GM19328 (cell line): ENCODE measurements around the gene MYOZ2.
"Not testable (repeated sequence)": the region's sequence is repeated elsewhere in the genome, so short reads cannot be mapped to it uniquely, and the experiment has no call there.

Source experiments
- ATAC-seq: cut with Tn5 transposase; IDR thresholded peaks from one replicate; pipeline ENCODE4 v1.9.1; 2021; ENCODE audit warnings: mild to moderate bottlenecking, moderate library complexity; ENCODE audit not compliant: unreplicated experiment

Gene MYOZ2

DNA sequence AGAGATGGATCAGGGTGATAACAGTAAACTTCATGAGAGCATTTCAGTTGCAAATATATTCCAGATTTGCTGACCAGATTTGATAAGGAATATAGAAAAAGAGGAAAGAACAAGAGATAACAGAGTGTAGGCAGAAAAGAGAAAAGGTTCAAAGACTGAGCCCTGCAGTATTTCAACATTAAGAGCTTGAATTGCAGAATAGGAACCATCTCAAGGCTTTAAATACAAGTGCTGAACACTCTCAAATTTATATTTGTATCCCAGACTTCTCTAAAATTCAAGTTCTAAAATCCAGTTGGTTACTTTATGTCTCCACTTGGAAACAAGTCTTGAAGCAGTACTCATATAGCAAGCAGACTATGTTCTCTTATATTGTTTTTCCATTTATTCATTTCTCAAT is 9.7 kb upstream of the MYOZ2 start:
- ATAC-seq, result no peak

- ATAC-seq, result no peak
These were observed 7.5 kb upstream of the MYOZ2 start for GRCh38 chr4:119128148-119128547.

DNA sequence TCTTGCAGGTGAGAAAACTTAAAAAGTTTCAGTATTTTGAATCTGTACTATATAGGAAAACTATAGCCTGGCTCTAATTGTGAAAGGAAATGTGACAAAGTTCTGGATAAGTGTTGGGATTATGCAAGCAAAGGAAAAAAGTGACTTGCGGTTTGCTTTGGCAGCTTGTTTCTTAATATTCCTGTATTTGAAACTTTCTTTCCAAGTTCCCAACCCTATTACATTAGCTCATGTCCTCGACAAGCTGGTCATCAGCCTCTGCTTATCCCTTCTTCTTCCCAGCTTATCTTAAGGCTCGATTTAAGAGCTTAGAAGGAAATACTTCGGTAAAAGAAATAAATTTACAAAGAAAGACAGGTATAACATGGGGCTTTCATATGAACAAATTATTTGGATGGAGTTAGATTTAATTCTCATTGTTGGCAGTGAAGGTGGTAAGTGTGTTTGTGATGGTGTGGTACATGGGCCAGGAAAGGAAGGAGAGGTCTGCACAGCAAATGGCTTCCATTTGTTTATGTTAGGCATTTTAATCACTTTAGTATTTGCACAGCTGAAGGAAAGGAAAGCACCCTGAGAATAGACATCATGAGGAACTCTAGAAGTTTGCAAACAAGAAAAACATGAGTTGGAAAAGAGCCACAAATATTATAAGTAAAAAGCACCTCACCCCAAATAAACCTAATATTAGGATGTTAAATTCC is 5.1 kb upstream of the MYOZ2 start:
- ATAC-seq, result no peak

DNA sequence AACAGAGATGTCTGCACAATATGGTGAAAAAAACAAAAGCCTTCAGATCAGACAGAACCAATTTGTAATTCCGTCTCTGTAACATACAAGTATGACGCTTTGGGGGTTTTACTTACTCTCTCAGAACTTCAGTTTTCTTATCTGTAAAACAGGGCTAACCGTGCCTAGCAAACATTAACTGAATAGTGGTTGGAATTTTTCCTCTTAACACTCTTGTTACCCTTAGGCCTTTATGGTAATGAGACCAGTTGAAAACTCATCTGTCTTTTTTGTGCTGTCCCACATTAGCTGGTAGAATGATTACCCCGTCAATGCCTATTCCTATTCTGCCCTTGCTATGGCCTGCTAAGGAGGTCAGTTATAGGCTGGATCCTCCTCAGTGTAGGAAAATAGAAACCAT is 4.5 kb upstream of the MYOZ2 start:
- ATAC-seq, result no peak

DNA sequence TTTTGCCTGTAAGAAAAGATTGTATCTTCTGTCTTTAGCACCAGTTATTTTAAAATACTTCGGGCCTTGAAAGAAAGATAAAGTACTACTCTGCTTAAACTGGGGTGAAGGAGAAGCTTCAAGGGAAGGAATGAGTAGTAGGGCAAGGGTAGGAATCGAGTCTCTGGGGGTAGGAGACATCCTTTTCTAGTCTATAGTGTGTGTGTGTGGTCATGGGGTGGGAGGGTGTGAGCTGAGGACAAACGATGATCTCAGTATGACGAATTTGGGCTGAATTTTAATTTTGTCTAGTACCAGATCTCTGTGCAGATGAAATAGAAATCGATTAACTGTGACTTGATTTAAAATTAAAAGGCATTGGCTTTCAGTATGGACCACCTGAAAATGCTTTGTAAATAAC is 3.3 kb upstream of the MYOZ2 start:
- ATAC-seq, result no peak

GRCh38 chr4:119136546-119136945 is 914 bp downstream of the MYOZ2 start:
- ATAC-seq, result no peak

DNA sequence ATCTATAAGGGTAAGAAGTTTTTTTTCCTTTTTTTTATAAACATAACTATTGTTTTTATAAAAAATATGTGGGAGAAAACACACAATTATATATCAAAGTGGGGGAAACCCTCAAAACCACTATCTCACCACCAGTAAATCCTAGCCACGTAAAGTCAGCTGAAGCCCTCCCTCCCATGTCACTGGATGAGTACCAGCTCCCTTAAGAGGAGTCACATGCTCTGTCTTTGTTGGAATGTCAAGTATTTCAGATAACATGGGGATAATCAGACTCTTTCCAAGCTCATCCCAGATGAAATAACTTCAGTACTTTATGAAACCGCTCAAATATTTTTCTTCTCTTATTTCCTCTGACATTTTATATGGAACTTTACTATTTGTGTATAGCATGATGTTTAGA is 2.4 kb downstream of the MYOZ2 start:
- no peak for ATAC-seq

- no peak for ATAC-seq
These were observed 3.7 kb downstream of the MYOZ2 start for GRCh38 chr4:119139311-119139710.

DNA sequence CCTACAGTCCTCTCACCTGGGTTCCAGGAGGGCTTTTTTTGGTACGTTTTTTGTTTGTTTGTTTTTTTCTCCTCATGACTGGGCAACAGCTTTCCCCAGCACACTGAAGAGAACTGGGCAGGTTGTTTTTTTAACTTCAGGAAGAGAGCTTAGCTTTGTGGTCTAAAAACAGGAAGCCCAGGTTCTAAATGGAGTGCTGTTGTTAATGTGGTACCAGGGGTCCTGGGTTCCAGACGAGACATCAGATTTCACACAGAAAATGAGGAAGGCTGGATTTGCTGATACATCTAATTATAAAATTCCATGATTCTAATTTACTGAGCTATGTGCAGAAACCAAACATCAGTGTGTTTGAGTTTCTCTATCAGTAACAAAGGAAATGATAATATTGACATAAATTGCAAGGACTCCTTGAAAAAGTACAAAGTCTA is 4.2 kb downstream of the MYOZ2 start:
- ATAC-seq, result no peak

DNA sequence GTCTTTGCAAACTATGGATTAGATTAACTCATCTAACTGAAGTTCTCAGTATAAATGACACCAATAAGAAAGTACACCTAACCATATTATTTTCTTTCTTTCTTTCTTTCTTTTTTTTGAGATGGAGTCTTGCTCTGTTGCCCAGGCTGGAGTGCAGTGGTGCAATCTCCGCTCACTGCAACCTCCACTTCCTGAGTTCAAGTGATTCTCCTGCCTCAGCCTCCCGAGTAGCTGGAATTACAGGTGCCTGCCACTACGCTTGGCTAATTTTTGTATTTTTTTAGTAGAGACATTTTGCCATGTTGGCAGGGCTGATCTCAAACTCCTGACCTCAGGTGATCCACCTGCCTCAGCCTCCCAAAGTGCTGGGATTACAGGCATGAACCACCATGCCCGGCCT is 5.7 kb downstream of the MYOZ2 start:
- not testable (repeated sequence) for ATAC-seq

DNA sequence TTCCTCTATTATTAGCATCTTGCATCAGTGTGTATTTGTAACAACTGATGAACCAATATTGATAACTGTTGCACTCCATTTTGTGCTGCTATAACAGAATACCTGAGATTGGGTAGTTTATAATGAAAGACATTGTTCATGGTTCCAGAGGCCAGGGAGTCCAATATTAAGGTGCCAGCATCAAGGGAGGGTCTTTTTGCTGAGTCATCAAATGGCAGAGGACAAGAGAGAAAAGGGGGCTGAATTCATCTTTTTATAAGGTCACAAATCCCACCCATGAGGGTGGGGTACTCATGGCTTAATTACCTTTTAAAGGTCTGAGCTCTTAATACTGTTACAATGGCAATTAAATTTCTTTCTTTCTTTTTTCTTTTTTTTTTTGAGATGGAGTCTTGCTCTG is 7.2 kb downstream of the MYOZ2 start:
- ATAC-seq, result no peak

- ATAC-seq, result not testable (repeated sequence)
These were observed 7.7 kb downstream of the MYOZ2 start for GRCh38 chr4:119143341-119143740.

DNA sequence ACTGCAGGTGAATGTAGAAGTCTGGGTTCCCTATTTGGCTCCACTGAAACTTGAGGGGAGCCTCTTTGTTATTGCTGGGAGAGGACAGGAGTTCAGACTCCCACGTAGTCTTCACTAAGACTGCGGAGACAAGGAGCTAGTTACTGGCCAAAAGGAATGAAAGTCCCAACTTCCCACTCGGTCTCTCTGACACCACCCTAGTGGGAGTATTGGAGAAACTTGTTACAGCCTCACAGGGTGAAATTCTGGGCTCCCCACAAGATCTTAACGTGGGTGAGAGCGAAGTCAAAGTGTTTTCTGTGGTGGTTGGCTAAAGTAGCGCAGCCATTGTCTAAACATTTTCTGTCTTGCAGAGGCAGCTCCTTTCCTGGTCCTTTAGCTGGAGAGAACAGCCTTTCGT is 13.5 kb downstream of the MYOZ2 start:
- no peak for ATAC-seq

DNA sequence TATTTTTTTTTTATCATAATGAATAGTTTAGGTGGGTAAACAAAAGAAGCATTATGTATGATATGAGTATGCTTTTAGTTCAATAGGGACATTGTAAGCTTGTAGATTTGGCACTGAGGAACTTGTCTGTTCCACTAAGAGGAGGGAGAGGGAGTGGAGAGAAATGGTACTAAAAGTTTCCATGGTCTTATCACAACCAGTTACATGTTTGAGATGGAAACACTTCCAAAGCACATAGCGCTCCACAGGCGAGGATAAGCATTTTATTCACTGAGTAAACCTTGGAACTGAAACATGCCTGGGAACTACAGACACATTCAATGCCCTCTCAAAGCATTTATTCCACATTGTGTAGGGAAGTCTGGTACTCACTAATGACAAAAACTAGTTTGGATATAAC is 15.5 kb downstream of the MYOZ2 start:
- no peak for ATAC-seq

DNA sequence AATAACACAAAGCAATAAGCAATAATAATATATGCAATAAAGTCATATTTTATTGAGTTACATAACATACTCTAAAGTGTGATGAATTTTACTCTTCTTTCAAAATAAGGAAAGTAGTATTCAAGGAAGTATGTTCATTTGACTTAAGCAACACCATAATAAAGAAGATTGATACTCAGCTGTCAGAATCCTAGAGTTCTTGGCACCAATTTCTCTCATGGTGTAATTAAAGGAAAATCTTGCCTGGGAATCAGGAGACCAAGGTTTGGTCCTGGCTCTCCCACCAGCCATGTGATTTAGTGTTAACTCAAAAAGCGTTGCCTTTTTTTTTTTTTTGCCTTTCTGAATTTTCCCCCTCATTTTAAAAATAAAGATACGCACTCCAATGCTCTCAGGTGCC is 17.1 kb downstream of the MYOZ2 start:
- no peak for ATAC-seq

- no peak for ATAC-seq
These were observed 26.5 kb downstream of the MYOZ2 start for GRCh38 chr4:119162174-119162573.

DNA sequence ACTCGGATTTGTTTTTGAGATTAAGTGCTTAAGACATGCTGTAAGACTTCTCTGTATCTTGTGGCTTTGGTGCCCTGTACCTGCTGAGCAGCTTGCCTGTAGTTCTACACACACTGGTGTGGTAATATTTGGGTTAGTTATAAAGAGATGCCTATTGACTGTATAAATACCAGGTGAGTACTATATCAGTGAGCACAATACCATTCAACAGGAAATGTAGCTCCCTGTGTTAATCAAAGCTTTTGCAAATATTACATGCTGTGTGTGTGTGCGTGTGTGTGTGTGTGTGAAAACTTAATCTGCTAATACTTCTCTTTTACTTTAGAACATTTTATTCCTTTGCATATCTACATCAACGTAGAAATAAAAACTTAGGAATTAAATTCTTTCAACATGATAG is 30.1 kb downstream of the MYOZ2 start:
- no peak for ATAC-seq

DNA sequence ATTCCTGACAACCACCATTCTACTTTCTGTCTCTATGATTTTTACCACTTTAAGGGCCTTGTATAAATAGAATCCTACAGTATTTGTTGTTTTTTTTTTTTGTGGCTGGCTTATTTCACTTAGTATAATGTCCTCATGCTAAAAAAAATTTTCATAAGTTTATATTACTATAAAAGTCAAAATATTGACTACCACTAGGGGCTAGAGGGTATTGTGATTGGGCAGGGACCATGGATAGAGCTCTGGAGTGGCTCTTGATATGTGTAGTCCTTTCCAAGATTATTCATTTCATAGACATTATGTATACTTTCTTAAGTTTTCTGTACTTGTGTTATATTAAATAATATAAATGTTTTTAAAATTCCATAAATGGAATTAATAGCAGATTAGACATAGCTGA is 34.6 kb downstream of the MYOZ2 start:
- no peak for ATAC-seq

GRCh38 chr4:119172223-119172622 is 36.6 kb downstream of the MYOZ2 start:
- no peak for ATAC-seq

- not testable (repeated sequence) for ATAC-seq
These were observed 38.2 kb downstream of the MYOZ2 start for GRCh38 chr4:119173729-119174361.

DNA sequence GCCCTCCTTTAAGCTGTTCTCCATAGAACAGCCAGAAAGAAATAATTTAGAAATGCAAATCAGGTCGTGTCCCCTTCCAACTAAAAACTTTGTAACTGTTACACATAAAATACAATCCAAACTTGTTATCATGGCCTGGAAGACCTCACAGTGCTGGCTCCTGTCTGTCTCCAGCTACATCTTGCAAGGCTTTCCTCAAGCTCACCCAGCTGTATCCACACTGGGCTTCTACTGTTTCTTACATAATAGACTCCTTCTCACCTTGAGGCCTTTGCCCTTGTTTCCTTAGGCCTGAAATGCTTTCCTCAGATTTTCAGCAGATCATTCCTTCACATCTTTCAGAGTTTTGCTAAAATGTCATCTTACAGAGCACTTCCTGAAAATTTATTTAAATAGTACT is 43.4 kb downstream of the MYOZ2 start:
- ATAC-seq, result no peak

GRCh38 chr4:119184128-119184527 is 48.5 kb downstream of the MYOZ2 start:
- ATAC-seq, result no peak

DNA sequence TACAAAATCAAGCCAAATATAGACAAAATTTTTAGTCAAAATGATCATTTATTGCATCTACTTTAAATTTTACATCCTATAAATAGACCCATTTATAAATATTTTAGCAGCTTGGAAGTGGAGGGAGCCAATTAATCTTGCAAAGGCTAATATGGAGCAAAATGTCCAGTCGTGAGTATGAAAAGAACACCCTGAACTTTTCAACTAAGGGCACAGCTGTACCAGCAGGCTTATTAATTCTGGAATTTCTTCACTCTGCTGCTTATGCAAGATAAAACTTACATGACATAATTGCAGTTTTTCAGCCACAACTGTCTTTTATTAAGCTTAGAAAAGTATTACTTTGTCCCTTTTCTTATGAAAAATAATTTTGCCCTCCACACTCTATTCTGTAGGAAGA is 54.0 kb downstream of the MYOZ2 start:
- no peak for ATAC-seq
